Lower lobe of right lung (tissue), 2 donors: Measurements from ENCODE around the gene RAB3A. TPM values are rescaled to one million over a fixed set of nuclear protein-coding genes. Genes with fewer than 3 reads are reported as not detected.

Experiments used
- ATAC-seq, 2 donors: fragments of 200-7000 bp; cut with Tn5 transposase; one replicate each; pipeline ENCODE4 v1.9.1; 2020 to 2022; ENCODE audit warnings: mild to moderate bottlenecking in 2 of 2, moderate library complexity in 2 of 2
- DNase-seq: peaks from one replicate; pipeline ENCODE4 v3.0.0-alpha.2; 2020
- H3K27ac ChIP-seq: fragments of 200-600 bp; one replicate; pipeline ENCODE4 v1.8.0; 2022
- H3K27me3 ChIP-seq: fragments of 200-600 bp; one replicate; pipeline ENCODE4 v1.8.0; 2022; ENCODE audit warnings: low read depth
- H3K36me3 ChIP-seq: fragments of 200-600 bp; one replicate; pipeline ENCODE4 v1.8.0; 2022; ENCODE audit warnings: mild to moderate bottlenecking
- H3K4me1 ChIP-seq: fragments of 200-600 bp; one replicate; pipeline ENCODE4 v1.8.0; 2022
- H3K4me3 ChIP-seq: fragments of 200-600 bp; one replicate; pipeline ENCODE4 v1.8.0; 2022; ENCODE audit warnings: mild to moderate bottlenecking
- H3K9me3 ChIP-seq: fragments of 200-600 bp; one replicate; pipeline ENCODE4 v1.8.0; 2022
- CTCF ChIP-seq: fragments of 200-600 bp; IDR thresholded peaks from one replicate; pipeline ENCODE4 v1.8.0; 2022; ENCODE audit warnings: antibody characterized with exemption, mild to moderate bottlenecking
- intact Hi-C: fragments of 100-400 bp; cut with DNase I; formaldehyde crosslinking; loops from one replicate; pipeline ENCODE4 v1.11.0; 2022
- total RNA-seq: library from RNA; stranded (reverse); fragmentation: NEBNext Ultra II Directional; extraction: Animal tissue kit (Norgen Biotek cat#: 25700); gene quantifications from one replicate; pipeline ENCODE4 v1.2.1, GENCODE V29; 2021
- donor health status: DM: no; HTN: yes; CAD: no; lungs with severe emphysema.

RAB3A gene
- total RNA-seq, 1 donor from 2014 or later: 2.7 TPM

- DNase-seq (no peak), ATAC-seq (no peak)
- no peak for TF ChIP-seq CTCF
- Histone ChIP-seq H3K36me3 (peaks cover 35% of the 10 kb centered on the region), H3K27ac (peak overlapping the region; percentile 49), H3K9me3 (no peaks in the 10 kb centered on the region), H3K4me1 (peaks cover 17% of the 10 kb centered on the region), H3K4me3 (peak overlapping the region; percentile 76), H3K27me3 (no peaks in the 10 kb centered on the region)
- intact Hi-C loops: no loop called here
These were observed 9.1 kb downstream of the RAB3A start for GRCh38 chr19:18194554-18195238.

GRCh38 chr19:18194181-18194530 lies 9.7 kb downstream of the RAB3A start:
- DNase-seq (no peak), ATAC-seq (no peak)
- Histone ChIP-seq H3K9me3 (no peaks in the 10 kb centered on the region), H3K36me3 (peaks cover 29% of the 10 kb centered on the region), H3K4me3 (peak overlapping the region; percentile 76), H3K27ac (peak overlapping the region; percentile 49), H3K27me3 (no peaks in the 10 kb centered on the region), H3K4me1 (peaks cover 17% of the 10 kb centered on the region)
- TF ChIP-seq CTCF: no peak
- intact Hi-C loops: no loop called here

- no peaks in the 10 kb centered on the region for H3K27me3 ChIP-seq
- H3K4me1 ChIP-seq: peaks cover 17% of the 10 kb centered on the region
- ATAC-seq (peak in 1 of 2 donors; percentile 0), DNase-seq (no peak)
- peak overlapping the region; percentile 76 for H3K4me3 ChIP-seq
- peak overlapping the region; percentile 95 for H3K27ac ChIP-seq
- no peaks in the 10 kb centered on the region for H3K9me3 ChIP-seq
- intact Hi-C loops: no loop called here
- TF ChIP-seq CTCF: no peak
- H3K36me3 ChIP-seq: peaks cover 25% of the 10 kb centered on the region
These were observed 10.3 kb downstream of the RAB3A start for GRCh38 chr19:18193388-18194180.

DNA sequence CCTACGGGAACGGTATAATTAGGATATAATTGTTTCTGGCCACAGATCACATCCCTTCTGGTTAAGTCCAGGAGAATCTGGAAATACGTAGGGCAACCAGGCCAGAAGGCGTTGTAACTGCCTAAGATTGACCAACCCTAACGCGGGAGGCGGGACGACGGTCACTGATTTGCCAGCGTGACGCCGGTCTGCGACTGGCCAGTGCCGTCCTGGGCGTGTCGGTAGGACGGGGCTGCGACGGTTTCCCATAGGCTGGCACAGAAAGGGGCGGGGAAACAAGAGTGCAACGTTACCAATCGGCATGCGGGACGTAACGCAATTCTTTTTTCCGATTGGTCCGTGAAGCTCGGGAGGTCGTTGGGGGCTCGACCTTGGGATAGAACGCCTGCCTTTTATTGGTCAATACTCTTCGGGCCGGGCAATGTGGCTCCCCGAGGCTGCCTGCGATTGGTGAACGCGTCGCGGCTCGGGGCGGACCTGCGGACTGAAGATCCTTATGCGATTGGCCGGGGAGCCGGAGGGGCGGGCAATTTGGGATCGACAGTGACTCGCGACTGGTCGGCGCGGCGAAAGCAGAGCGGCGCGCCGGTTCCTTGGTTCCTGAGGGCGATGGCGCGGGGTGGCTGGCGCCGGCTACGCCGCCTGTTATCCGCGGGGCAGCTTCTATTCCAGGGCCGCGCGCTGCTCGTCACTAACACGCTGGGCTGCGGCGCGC lies 11.0 kb downstream of the RAB3A start, which contains the start of gene MPV17L2:
Gene MPV17L2 (plus strand): TSS at position 546 of the 715 bp plus-strand sequence. CDS start 64 bp downstream, at position 610.
- Histone ChIP-seq H3K4me3 (peak within 1 kb of the TSS; percentile 76), H3K9me3 (no peaks in the 10 kb centered on the region), H3K27ac (peak within 1 kb of the TSS; percentile 95), H3K27me3 (no peaks in the 10 kb centered on the region), H3K4me1 (peaks cover 17% of the 10 kb centered on the region), H3K36me3 (peaks cover 18% of the 10 kb centered on the region)
- peak; percentile 100 for DNase-seq
- intact Hi-C loops: no loop called here
- TF ChIP-seq CTCF: no peak
- ATAC-seq: peak; percentile 96 to 97

DNA sequence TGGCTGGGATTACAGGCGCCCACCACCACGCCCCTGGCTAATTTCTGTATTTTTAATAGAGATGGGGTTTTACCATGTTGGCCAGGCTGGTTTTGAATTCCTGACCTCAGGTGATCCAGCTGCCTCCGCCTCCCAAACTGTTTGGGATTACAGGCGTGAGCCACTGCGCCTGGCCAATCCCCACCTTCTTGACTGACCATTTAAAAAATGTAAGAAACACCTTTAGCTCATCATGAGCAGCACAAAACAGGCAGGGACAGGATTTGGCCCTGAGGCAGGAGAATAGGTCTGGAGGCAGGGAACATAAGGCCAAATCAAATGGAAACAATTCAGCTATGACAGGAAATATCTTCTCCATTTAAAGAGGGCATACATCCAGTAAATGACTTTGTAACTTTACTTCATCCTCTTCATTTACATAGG lies 12.2 kb downstream of the RAB3A start:
- ATAC-seq: no peak
- Histone ChIP-seq H3K27ac (peak overlapping the region; percentile 95), H3K9me3 (no peaks in the 10 kb centered on the region), H3K36me3 (peaks cover 11% of the 10 kb centered on the region), H3K4me1 (peaks cover 17% of the 10 kb centered on the region), H3K4me3 (peak overlapping the region; percentile 62), H3K27me3 (no peaks in the 10 kb centered on the region)
- intact Hi-C loops: no loop called here
- TF ChIP-seq CTCF: no peak
- DNase-seq: no peak
